NCI-H2171 treated with DMSO at 0.1 percent for 48 hours (cell line): ENCODE data around the gene MORN5.

ENCODE experiments used
- DNase-seq: peaks from one replicate; lab custom pipeline; 2025; lab: John Stamatoyannopoulos, UW

Gene MORN5

DNA sequence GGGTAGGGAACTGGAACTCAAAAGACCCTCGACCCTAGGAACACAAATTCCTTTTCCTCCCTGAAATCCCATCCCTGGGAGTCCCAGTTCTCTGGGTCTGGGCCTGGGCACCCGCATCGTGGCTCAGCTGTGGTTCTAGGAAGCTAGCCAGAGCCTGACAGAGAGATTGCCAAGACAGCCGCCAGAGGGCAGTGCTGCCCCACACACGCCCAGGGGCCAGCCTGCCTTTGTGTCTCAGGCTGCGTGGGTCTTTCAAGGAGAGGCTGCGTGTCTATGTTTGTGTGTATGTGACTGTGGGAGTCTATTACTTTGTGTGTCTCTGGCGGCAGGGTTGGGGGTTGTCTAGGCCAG lies 34.6 kb upstream of the MORN5 start:
- DNase-seq: peak; percentile 62

DNA sequence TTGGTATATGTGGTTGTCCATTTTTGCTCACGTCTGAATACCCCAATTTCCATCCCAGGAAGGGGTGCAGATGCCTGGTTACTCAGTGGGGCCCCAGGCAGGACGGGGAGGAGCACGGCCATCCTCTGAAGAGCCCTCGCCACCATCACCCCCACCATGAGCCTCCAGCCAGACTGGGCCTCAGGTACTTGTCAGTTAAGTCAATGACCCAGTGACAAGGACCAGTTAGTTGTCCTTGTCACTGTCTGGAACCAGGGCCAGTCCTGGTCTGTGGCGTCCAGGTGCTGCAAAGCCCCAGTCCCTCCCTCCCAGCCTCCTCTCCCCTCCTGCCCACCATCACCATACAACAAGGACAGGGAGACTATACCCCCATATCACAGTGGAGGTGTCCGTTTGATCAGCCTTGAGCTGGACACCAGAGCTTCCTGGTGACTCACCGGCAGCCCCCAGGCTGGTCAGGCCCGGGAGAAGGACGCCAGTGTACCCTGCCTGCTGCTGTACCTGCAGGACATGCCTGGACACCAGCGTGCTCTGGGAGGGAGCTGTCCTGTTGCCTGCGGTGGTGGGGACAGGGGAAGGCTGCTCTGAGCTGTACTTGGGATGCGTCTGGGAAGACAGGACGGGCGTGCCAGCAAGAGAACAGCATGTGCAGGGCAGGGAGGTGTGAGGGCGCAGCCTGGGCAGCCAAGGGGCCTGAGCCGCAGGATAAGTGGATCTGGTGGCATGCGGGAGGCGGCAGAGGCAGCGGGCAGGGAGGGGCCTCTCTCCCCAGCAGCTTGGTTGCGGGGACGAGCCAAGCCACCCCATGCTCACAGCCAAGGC lies 34.0 kb upstream of the MORN5 start:
- DNase-seq: no peak

- no peak for DNase-seq
Measured at GRCh38 chr9:122126331-122127261, 33.1 kb upstream of the MORN5 start.

DNA sequence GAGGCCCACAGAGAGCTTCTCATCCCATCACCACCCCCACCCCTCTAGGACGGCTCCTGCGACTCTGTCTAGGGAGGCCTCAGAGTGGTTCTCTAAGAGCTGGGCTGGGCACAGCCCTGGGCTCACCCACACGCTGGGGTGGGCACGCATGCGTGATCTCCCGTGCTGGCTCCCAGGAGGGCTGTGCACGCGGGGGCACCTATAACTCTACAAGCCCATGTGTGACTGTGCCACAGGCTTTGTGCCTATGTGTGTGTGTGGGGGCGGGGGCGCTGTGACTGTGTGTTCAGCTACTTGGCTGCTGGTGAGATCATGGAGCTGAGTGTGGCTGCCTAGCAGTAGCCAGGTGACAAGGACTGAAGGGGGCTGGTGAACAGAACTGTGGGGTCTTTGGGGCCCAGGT lies 32.3 kb upstream of the MORN5 start:
- DNase-seq: no peak

DNA sequence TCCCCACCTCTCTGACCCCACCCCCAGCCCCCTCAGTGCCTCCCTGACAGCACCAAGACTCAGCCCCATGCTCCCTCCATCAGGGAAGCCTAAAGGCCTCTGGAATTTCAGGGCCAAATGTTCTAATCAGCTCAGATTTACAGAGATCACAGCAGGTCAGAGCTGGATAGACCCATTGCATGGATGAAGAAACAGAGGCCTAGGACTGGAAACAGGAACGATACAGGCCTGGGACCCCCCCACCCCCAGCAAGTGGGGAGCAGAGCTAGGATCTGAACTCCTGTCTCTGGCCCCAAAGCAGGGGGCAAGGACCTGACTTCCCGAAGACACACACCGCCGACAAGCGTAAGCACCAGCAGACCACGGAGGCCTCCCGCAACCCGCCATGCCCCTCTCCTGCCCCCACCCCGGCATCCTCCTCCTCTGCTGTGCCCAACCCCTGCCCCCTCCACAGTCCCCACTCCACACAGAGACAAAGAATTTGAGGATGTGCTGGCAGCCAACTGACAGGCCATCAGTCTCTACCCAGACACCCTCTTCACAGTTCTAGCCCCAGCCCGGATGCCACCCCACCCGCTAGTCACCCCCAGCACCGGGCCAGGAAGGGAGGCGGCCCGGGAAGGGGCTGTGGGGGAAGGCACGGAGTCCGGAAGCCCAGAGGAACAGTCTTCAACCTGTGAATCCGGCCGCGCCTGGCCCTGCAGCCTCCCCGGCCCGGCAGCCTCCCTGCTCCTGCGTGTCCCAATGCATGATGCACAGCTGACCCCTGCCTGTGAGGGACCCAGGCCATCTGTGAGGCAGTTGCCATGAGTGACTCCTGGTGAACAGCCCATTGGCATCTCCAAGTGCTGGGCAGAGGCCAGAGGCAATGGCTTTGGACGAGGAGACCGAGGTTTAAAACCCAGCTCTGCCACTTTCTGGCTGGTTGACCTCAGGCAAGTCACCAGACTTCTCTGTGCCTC lies 31.4 kb upstream of the MORN5 start:
- no peak for DNase-seq

DNA sequence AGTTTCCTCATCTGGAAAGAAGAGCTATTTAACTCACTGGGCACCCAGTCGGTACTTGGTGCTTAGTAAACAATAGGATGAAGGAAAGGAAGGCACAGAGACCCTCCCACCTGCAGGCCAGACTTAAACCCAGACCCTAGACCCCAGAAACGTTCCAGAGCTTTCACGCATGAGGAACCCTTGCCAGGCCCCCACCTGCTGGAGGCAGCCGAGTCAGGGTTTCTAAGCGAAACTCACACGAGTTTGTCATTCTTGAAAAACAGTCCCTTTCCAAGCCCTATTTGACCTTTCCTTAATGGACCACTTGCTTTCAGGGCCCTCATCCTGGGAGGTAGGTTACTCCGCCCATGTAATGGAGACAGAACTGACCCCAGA lies 30.8 kb upstream of the MORN5 start:
- no peak for DNase-seq

DNA sequence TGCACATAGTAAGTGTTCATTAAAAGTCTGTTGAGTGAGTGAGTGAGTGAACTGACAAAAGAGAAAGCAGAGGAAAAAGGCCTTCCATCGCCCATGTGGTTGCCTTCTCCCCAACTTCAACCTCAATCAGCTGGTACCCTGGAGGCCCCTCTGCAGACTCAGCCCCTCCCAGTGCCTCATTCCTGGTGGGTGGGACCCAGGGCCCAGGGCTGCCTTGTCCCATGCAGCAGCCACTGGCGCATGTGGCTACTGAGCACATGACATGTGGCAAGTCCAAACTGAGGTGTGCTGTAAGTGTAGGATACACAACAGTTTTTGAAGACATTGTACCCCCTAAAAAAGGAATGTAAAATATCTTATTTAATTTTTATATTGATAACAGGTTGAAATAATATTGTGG lies 29.7 kb upstream of the MORN5 start:
- DNase-seq: no peak

DNA sequence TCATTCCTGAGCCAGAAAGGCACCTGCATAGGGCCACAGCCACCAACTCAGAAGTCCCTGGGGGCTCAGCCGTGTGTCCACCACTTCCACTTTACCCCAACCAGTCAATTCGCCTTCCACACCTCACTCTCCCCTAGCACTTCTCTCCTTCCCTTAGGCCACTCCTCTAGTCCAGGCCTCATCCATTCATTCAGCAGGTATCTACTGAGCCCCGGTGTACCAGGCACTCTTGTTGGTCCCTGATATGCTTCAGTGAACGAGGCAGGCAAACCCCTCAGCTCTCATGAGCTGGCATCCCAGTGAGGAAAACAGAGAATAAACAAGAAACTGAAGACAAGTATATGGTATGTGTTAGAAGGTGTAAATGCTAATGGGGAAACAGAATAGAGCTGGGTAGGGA lies 28.9 kb upstream of the MORN5 start:
- DNase-seq: no peak

- peak; percentile 51 for DNase-seq
Measured at GRCh38 chr9:122131401-122132001, 28.2 kb upstream of the MORN5 start.

GRCh38 chr9:122132539-122132938 lies 27.2 kb upstream of the MORN5 start:
- no peak for DNase-seq

GRCh38 chr9:122133263-122133983 lies 26.3 kb upstream of the MORN5 start:
- no peak for DNase-seq

DNA sequence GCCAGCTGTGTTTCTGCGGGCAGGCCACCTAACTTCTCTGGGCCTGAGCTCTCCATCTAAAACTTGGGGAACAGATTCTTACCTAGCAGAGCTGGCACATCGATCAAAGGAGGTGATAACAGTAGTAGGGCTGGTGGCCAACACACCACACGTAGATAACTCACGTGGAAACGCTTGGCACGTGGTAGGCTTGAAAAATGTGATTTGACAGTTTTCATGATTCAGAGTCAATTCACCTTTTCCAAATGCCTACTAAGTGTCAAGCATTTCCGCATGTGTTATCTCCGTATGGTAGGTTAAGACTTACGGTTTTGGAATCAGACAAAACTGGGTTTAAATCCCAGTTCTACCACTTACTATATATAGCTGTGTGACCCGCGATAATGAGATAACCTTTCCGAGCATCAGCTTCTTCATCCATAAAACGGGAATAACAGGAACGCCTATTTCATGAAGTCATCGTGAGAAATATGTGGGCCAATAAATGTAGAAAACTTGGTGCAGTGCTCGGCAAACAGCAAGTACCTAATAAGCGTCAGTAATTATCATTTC lies 25.6 kb upstream of the MORN5 start:
- no peak for DNase-seq

GRCh38 chr9:122134822-122135528 lies 24.7 kb upstream of the MORN5 start:
- no peak for DNase-seq

GRCh38 chr9:122135529-122135859 lies 24.2 kb upstream of the MORN5 start:
- DNase-seq: no peak

DNA sequence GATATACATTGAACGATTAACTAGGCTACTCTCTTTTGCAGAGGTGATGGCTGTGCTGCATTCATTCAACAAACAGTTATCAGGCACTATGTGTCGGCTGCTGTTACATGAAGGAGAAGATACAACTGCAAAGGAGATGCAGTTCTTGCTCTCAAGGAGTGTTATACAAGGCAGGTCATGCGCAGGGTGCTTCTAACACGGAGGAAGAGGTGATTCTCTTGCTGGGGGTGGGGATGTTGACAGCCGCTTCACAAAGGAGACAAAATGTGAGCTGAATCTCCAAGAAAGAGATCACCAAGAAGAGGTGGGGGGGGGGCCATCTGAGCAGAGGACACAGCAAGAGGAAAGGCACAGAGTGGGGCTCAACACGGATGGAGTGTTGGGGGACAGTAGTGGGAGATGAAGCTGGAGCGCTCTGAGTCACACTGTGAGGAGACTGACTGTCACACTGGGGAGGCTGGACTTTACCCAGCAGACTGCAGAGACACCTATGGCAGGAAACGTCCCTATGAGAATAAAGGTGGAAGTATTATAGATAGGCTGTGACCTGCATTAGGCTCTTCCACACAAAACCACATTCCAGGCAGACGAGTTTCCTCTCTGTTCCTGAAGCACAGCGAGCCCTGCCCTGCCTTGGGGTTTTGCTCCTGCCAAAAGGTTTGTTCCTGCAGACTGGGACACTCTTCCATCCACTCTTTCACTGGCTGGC lies 21.0 kb upstream of the MORN5 start:
- no peak for DNase-seq

DNA sequence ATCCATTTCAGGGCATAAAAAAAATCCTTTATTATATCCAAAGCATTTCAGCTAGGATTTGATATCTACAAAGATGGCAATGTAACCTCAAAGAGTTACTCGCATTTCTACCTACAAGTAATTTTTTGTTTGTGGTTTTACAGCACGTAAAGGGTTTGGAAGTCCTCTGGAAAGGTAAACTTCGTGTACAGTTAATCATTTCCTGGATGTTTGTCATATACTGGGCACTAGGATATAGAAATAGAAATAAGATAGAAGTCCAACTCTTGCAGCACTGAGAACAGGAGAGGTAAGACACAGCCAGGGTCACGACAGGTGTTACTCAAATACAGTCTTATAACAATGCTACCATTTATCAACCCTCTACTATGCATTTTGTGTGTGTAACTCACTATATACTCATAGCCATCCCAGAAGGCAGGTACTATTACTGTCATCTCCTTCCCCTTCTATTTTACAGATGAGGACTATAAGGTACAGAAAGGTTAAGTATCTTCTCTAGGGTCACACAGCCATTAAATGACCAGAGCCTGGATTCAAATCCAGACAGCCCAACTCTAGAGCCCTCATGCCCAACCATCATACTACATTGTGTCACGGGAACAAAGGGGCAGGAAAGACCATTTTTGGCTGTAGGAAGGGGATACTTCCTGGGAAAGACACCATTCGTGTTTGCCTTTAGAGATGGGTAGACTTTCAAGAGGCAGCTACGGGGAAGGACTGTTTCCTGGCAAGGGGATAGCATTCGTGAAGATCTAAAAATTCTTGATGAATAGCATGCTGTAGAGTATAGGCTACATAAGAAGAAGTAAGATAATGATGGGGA lies 19.1 kb upstream of the MORN5 start:
- no peak for DNase-seq

DNA sequence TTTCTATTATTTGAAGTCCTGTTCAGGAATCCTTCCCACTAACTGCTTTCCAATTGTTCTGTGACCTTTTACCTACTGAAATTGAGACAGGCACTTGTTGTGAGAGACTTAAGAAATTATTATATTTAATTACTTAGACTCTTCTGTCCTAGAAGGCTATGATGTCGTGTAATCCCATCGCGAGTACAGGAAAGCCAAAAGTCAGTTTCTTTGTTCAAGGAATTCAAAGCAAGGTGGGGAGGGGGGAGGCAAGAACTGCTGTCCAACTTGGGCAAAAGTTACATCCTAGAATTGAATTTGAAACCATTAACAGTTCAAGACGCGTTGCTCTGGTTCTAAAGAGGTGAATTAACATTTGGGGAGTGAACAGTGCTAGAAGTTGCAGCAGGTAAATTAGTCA lies 18.0 kb upstream of the MORN5 start:
- no peak for DNase-seq

DNA sequence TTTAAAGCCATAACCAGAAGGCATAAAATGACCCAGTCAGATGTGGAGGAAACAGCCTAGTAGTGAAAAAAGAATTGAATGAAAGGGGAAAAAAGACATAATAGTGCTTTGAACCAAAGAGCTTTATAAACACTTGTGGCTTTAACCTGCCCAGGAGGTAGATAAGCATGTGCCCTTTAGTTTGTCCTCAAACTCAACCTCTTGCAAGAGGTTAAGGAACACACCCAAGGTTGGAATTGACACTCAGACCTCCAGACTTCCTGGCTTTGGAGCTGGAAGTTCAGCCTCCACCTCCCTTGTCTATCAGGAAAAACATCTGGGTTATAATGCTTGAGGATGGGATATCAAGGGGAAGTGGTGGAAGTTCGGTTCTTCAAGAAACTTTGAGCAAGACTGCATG lies 16.4 kb upstream of the MORN5 start:
- no peak for DNase-seq
